G401 (cell line): Measurements from ENCODE around the gene FARS2. TPM values are rescaled to one million over a fixed set of nuclear protein-coding genes. Genes with fewer than 3 reads are reported as not detected.

Experiments used
- DNase-seq: peaks from one replicate; pipeline ENCODE4 v3.0.0-alpha.2; 2015; ENCODE audit warnings: low spot score
- in situ Hi-C: cut with HindIII; loops from 2 replicates; pipeline ENCODE4 v1.10.0; 2016; ENCODE audit warnings: low sequenced_read_pairs, mixed read lengths
- total RNA-seq: library from RNA; depleted of rRNA; stranded (reverse); fragments of >200 nt; shearing (Covaris generic); gene quantifications from 2 replicates; pipeline ENCODE4 v1.2.3, GENCODE V29; 2014

The FARS2 gene
- total RNA-seq, 1 experiment from 2014 or later: 17.7 TPM

DNA sequence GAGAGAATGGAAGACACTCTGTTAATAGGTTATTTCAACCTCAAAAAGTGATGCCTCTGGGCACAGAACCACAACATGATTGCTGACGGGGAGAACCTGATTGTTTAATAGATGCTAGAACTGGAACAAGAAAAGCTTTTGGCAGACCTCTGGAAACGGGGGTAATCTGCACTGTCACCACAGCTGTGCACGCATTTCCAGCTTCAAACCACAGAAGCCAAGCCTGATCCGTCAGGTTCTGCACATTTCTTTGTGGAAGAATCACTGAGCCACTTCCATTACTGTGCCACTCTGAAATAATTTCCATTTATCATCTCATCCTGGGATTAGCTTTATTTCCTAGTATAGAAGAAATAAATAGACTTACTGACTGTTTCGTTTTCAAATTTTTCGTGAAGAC lies 309.3 kb downstream of the FARS2 start:
- DNase-seq: no peak
- in situ Hi-C loops: no loop called here

DNA sequence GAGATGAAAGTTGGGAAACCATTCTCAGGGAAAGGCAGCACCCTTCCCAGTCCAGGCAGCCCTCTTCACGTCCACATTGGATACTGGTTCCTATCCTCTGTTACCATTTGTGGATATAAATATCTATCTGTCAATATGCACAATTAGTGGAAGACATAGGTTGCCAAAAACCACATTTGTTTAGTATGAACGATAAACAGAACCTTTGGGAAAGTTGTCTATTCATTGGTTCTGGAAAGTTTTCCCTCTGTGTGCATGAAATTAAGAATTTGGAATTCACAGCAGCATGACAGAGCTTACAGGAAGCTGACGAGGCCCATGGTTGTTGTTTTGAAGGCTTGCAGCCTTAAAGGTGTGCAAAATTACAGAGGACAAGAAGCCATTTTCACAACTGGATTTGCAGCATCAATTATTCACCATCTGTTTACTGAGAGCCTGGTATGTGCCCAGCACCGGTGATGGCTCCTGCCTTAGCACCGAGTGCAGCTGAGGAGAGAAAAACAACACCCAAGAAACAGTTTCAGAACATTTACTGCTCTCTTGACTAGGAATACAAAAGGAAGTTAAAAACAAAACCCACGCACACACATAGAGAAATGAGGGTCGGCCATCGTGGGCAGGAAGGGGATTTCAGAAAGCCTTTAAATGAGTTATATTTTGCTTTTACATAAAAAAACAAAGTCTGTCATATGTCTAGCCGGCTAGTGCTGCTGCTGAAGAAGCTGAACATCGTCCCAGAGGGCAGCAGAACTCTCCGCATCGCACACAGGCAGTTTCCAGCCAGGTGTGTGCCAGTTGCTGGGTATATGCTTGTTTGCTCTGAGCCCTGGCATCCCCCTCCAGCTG lies 319.6 kb downstream of the FARS2 start:
- no peak for DNase-seq
- in situ Hi-C loops: no loop called here

DNA sequence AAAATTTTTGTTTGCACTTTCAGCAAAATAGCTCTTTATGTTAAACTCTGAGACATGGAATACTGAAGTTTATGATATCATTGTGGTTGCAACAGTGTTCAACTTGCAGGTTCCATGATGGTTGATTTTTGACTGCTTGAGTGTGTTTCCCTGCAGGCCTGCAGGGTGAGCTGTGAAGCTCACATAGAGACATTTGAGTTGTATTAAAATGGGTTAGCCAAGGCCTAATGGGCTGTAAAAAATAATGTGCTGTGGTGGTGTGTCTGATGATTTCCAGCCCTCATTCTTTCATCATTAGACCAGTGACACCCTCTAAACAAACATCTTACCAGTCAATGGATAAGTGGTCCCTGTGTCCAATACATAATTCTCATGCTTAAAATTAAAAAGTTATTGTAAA lies 321.4 kb downstream of the FARS2 start:
- in situ Hi-C loops: no loop called here
- no peak for DNase-seq

DNA sequence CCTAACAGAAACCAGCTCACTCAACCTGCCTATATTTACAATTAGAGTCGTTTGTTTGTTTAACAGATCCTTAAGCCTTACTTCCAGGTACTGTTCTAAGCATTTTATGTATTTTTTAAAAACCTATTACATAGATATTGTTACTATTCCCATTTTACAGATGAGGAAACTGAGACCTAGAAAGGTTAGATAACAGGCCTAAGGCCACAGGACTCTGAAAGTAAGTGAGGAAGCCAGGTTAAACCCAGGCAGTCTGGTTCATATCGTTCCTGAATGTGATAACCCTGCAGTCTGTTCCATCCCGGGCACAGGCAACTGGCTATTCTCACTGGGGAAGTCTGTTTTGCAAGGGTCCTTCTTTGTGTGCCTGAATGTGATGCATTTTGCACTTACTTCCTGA lies 322.2 kb downstream of the FARS2 start:
- no peak for DNase-seq
- in situ Hi-C loops: no loop called here

DNA sequence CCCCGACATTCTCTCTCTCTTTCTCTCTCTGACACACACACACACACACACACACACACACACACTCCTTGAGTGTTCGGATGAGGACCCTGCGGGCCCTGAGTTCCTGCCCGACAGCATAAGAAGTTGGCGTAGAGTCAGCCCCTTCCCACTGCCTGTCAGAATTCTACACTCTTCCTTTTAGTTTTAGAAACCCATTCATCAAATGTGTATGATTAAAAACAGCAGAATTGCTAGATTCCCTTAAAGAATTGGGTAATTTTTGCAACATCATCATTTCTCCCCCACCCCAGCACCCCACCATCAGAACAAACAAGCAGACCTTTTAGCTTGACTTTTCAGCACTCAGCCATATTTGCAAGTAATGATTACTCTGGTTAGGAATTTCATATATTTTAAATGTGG lies 322.8 kb downstream of the FARS2 start:
- in situ Hi-C loops: no loop called here
- no peak for DNase-seq

DNA sequence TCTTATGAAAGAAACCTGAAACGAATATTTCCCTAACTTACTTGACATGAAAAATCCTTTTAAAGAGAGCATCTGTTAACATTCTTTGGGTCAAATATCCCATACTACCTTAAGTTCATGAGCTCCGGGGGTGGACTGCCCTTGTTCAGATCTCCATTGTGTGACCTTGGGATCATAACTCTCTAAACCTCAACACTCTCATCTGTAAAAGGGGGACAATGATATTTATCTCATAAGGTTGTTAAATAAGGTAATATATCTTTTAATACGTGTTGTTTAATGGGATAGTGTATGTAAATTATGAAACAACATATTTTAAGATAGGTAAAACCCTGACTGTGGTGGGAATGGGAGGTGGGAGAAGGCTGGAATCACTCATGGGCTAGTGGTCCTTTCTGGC lies 326.3 kb downstream of the FARS2 start:
- in situ Hi-C loops: no loop called here
- no peak for DNase-seq

DNA sequence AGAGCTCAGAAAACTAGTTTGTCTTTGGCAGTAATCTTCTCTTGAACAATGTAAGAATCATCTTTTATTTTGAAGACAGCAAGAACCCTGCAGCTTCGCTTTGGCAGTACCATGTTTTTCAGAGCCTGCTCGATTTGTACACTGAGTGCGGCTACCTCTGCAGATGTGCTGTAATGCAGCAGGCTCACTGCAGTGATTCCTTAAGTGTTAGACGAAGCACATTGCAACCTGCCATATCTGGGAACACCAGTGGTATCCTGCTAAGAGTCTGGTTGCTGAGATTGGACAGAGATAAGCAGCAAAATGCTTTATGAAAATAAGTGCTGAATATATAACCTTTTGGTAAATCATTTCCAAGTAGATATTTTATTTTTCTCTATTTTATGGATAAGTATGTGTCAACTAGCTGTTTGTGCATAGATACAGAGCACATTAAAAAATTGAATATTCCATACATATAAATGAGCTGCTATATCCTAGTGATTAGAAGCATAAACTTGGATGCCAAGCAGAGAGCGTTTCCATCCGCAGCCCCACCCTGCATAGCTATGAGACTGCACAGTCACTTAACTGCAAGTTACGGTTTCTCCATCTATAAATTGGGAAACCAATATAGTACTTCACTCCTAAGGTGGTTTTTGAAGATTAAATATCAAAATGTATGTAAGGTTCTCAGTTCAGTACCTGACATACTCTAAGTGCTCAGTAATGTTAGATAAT lies 328.3 kb downstream of the FARS2 start:
- no peak for DNase-seq
- in situ Hi-C loops: no loop called here

DNA sequence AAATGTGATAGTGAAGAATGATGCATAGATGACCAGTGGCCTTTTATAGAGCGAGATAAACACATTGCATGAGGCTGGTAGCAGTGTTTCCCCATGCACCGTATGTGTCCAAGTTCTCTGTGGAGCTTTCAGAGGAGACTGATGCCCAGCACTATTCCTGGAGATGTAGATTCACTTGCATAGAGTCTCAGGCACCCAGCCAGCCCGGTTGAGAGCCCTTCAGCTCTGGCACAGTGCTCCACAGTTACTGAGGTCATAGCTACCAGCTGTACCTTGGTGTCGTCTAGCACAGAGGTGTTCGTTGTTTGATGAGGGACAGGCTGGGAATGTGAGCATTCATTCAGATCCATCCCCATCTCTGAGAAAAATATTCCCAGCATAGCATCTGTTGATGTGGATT lies 328.9 kb downstream of the FARS2 start:
- in situ Hi-C loops: no loop called here
- DNase-seq: no peak

DNA sequence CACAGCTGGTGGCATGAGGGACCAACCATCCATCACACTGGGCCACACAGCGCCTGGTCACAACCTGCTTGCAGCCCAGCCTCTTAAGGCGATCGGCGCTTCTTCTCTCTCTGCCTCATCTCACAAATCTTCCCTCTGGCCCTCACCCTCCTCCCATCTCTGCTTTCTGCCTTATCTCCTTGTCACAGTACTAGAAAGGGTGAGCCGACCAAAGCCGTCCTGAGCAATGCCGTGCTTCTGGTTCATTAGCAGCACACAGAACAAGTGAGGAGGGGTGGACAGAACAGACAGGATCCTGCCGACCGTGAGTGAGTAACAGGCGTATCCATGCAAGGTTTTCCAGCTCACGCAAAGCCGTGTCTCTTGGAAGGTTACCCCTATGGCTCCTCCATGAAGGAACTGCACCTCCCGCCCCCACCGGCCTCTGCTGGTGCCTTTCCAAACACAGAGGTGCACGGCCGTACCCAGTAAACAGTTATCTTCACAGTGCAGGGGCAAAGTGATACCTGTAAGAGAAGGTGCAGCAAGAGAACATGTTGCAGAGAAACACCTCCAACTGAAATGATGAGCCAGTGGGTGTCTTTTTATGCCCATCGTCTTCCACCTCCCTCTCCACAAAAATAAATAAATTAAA lies 331.7 kb downstream of the FARS2 start:
- DNase-seq: no peak
- in situ Hi-C loops: no loop called here

DNA sequence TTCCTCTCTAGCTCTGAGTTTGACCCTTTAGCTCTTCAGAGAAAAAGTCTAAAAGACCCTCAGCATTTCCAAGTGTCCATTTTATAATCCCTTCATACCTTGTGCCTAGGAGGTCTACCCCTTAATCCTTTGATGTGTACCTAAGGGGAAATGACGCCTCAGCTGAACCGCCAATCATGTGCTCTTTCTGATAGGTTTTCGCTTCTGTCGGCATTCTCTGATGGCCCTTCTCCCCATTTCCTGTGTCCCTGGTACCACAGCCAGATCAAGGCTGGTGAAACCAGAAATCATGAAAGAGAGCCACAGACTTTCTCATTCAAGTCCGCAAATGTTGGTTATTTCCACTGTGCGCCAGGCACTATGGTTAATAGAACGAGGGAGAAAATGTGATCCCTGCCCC lies 333.9 kb downstream of the FARS2 start:
- in situ Hi-C loops: no loop called here
- DNase-seq: no peak

DNA sequence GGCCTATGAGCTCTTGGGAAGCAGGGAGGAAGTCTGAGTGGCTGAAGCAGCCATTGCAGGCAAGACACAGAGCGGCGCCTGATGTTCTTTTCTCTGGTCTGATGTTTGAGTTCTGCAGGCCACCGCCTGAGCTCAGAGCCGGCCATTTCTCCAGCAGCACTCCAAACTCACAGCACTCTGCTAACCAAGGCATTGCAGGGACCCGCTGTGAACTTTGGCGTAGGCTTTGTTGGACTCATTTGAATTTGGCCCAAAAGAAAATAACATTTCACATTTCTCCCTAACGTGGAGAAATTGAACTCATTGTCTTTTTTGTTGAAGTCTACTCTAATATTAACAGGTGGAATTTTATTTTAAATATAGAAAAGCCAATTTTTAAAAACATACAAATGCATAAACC lies 336.1 kb downstream of the FARS2 start:
- no peak for DNase-seq
- in situ Hi-C loops: no loop called here

DNA sequence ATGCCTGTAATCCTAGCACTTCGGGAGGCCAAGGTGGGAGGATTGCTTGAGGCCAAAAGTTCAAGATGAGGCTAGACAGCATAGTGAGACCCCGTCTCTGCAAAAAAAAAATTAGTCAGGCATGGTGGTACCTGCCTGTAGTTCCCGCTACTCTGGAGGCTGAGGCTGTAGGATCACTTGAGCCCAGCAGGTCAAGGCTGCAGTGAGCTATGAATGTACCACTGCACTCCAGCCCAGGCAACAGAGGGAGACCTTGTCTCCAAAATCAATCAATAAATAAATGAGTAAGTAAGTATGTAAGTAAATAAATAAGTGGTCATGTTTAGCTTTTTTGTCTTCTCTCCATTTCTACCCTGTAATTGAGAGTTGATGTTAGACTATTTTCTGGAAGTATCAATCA lies 336.8 kb downstream of the FARS2 start:
- in situ Hi-C loops: no loop called here
- DNase-seq: no peak

DNA sequence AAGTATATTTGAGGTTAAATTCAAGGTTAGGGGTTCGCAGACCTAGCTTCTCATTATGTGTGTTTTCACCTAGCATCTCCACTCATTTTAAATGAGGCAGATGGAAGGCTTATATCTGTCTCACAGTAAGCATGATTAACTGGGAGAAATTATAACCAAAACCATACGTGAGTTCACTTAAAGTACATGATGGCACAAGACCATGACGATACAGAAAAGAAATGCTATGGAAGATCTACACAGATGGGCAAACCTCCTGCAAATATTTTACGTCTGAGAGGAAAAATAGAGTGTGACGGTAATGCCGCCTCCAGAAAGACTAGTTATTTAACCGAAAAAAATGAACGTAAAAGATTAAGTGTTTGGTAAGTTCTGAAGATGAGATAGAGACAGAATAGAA lies 337.8 kb downstream of the FARS2 start:
- no peak for DNase-seq
- in situ Hi-C loops: no loop called here

DNA sequence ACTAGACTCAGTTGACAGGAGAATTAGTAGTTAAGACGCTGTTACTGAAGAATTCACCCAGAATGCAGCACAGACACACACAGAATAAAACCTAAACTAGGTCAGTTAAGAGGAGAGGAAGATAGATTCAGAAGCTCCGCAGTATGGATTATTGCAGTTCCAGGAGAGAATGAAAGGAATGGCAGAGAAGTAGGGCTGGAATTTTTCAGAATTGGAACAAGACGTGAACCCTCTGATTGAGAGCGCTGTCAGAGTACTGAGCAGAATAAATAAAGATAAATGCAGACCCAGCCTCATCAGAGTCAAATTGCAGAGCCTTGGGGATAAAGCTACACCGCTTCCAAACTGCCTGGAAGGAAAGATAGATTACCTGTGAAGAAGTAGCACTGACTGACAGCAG lies 344.6 kb downstream of the FARS2 start:
- in situ Hi-C loops: no loop called here
- DNase-seq: no peak

DNA sequence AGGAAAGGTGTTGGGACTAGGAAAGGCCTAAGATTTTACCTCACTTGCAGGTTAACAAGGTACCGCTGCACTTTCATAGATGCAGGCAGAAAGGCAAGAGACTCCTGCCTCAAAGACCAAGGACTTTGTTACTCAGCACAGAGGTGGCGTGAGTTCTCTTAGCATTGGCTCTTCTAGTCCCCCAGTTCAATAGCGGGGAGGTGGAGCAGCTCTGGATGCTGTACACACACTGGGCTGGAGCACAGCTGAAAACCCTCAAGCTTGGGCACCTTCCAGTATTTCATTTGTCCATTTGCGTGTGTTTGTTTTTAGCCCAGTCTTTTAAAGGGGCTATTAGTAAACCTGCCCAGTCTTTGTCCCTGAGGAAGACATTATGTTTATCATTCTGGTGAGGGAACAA lies 345.2 kb downstream of the FARS2 start:
- in situ Hi-C loops: no loop called here
- no peak for DNase-seq

DNA sequence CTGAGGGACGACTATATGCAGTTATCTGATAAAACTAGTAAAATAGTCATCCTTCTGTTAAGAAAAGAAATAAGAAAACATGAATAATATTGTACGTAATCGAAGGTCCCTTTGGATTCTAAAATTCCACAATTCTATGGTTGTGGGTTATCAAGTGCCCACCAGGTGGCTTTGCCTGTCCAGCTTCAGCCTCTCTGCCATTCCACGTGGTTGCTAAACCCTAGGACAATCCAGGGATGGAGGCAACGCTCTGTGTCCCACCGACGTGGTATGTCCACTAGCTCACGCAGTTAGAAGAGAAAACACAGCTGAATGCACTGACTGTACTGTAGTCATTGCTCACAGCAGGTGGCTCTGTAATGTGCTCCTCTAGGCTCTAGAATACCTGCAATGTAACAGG lies 349.3 kb downstream of the FARS2 start:
- in situ Hi-C loops: no loop called here
- no peak for DNase-seq

DNA sequence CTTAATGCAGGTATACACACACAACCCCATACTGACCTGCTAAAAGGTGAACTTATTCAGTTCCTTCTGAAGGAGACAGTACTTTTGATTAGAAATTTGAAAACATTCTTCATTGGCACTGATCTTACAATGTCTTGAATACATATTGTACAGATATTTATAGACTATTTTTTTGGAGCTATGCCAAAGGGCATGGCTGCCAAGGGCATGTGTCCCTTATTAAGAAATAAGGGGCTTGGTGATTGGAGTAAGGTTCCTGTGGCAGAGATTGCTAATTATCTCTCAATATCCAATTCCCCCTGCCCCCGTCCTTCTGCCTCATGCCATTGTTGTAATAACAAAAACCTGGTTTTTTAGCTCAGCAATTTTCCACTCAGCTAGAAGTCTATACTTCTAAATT lies 355.9 kb downstream of the FARS2 start:
- no peak for DNase-seq
- in situ Hi-C loops: no loop called here

DNA sequence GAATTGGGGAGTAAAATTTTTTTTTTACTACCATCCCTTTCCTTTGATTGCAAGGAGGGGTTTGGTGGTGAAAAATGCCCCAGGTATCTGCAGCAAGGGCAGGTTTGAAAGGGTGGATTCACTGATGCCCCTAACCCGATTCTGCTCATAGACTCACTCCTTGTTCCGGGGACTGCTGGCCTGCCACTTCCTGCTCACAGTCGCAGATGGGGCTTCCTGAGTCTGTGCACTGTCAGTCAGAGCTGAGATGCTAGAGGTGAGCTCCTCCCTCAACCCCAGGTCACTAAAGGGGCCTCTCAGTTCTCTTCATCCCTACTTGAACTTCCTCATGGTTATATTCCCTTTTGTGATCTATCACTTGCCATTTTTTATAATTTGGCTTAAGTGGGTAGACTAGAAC lies 357.9 kb downstream of the FARS2 start:
- in situ Hi-C loops: no loop called here
- DNase-seq: no peak

DNA sequence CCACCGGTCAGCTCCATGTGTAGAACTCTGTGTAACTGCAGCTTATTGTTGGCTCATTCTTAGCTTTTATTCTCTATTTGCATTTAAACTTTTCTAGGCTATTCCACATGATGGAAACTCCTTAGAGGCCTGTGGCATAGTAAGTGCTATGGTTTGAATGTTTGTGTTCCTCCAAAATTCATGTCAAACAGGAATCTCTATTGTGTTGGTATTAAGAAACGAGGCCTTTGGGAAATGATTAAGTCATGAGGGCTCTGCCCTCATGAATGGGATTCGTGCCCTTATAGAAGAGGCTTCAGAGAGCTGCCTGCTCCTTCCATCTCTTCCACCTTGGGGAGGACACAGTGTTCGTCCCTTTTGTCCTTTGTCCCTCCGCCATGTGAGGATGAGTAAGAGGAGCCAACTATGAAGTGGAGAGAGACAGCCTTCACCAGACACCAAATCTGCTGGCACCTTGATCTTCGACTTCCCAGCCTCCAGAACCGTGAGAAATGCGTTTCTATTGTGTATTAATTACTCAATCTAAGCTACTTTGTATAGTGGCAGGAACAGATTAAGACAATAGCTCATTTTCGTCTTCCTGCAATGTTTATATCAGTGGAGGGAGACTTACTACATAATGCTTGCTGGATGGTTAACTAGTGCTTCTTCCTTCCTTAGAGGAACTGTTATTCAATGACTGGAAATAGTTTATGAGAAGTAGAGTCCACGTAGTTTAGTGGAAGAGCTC lies 361.1 kb downstream of the FARS2 start:
- in situ Hi-C loops: no loop called here
- DNase-seq: no peak

DNA sequence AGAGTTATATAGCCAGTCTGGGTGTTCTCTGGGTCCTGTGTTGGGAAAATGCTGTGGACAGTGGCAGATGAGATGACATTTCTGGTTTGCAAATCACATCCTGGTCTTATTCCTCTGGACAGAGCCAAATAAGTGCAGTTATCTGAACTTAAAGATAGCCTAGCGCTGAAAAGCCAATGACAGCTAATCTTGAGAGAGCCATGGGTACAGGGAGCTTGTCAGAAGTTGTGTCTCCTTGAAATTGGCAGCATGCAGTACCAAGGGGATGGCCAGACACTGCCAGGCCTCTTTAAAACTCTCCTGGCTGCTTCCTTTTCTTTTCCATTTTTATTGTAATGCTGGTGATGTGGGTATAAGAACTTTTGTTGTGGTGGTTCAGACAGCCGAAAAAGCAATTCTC lies 362.5 kb downstream of the FARS2 start:
- DNase-seq: no peak
- in situ Hi-C loops: no loop called here
